ENCODE data around the gene FLNB.
A peak's percentile ranks its signal among the peaks of the same experiment; 100 is the strongest.

The FLNB gene

GRCh38 chr3:58206406-58207011 is 198.3 kb downstream of the FLNB start:
- TF ChIP-seq CTCF (IDR thresholded peaks at IDR 0.05; ENCODE audit: extremely low read depth, insufficient read depth, missing control alignments): no peak
- in situ Hi-C loops (cut with MboI; ENCODE audit: low pct_unique_long_range_greater_than_20kb, low sequenced_read_pairs, unreplicated experiment): no loop called here
- DNase-seq (ENCODE audit: low spot score): no peak

DNA sequence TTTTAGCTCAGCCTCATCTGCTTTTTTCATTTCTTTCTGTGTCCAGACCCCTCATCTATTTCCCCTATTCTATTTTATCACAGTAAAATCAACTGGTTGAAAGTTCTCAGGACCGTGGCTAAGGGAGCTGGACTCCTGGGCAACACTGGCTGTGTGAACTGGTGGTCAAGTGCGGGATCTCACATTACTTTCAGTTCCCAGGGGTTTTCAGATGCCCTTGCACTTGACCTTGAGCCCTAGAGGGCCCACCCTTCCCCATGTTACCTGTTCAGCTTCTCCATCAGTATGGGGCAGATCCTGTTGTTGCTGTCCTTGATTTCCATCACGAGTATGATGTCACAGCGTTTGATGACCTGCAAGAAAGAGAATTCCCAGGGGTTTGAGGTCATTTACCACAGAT is 199.7 kb downstream of the FLNB start:
- no peak for TF ChIP-seq CTCF (IDR thresholded peaks at IDR 0.05; ENCODE audit: extremely low read depth, insufficient read depth, missing control alignments)
- no peak for DNase-seq (ENCODE audit: low spot score)
- in situ Hi-C loops (cut with MboI; ENCODE audit: low pct_unique_long_range_greater_than_20kb, low sequenced_read_pairs, unreplicated experiment): no loop called here

DNA sequence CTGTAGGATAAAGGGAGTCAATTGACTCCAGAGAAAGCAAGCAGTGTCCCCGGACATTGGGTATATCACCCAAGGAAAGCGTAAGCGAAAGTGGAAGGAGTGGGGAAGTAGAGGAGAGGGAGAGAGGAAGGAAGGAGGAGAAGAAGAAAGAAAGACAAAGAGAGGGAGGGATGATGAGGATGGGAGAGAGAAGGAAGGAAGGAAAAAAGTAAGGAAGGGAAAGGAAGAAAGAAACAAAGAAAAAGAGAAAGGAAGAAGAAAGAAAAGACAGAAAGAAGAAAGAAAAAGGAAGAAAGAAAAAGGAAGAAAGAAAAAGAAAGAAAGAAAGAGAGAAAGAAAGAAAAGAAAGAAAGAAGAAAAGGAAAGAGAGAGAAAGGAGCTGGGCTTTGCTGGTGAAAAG is 201.7 kb downstream of the FLNB start:
- TF ChIP-seq CTCF (IDR thresholded peaks at IDR 0.05; ENCODE audit: extremely low read depth, insufficient read depth, missing control alignments): no peak
- no peak for DNase-seq (ENCODE audit: low spot score)
- in situ Hi-C loops (cut with MboI; ENCODE audit: low pct_unique_long_range_greater_than_20kb, low sequenced_read_pairs, unreplicated experiment): no loop called here

- in situ Hi-C loops (cut with MboI; ENCODE audit: low pct_unique_long_range_greater_than_20kb, low sequenced_read_pairs, unreplicated experiment): no loop called here
- no peak for TF ChIP-seq CTCF (IDR thresholded peaks at IDR 0.05; ENCODE audit: extremely low read depth, insufficient read depth, missing control alignments)
- no peak for DNase-seq (ENCODE audit: low spot score)
Measured at GRCh38 chr3:58210761-58211460, 202.7 kb downstream of the FLNB start, which contains the start of gene DNASE1L3. Gene DNASE1L3 (minus strand): TSS chr3:58210972. CDS start chr3:58210906, 66 bp downstream.

DNA sequence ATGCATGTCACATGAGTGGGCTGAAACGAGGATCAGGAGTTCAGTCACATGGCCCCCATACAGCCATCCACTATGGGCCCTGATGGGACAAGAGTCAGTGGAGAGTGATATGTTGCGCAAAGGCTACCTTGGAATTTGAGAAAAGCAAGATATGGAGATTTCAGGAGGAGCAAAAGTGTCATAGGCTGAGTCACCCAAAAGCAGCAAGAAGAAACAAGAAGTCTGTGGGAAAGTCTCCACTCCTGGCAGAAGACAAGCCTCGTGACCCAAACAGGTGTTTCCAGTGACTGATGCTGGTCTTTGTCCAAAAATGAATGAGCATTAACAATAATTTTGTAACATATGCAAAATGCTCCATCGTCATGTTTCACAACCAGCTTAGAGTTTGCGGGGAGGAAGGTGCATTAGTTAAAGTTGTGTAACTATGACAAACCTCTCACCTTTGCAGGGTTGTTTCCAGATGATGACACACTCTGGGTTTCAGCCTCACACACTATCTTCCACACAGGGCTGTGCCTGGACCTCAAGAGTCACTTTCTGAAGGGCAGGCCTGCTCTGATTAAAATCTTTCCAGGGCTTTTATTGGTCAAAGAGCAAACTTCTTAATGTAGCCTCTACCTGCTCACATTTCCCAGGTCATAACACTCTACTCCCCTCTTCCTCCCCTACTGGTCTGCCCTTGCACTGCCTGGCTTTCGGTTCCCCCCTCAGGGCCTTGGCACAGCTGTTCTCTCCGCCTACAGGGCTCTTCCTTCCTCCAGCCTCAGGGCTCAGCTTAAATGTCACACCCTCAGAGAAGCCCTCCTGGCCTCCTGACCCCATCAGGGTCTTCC is 206.5 kb downstream of the FLNB start:
- in situ Hi-C loops (cut with MboI; ENCODE audit: low pct_unique_long_range_greater_than_20kb, low sequenced_read_pairs, unreplicated experiment): no loop called here
- peak; percentile 67 for DNase-seq (ENCODE audit: low spot score)
- TF ChIP-seq CTCF (IDR thresholded peaks at IDR 0.05; ENCODE audit: extremely low read depth, insufficient read depth, missing control alignments): peak; percentile 29

- in situ Hi-C loops (cut with MboI; ENCODE audit: low pct_unique_long_range_greater_than_20kb, low sequenced_read_pairs, unreplicated experiment): no loop called here
- TF ChIP-seq CTCF (IDR thresholded peaks at IDR 0.05; ENCODE audit: extremely low read depth, insufficient read depth, missing control alignments): no peak
- DNase-seq (ENCODE audit: low spot score): no peak
Measured at GRCh38 chr3:58215317-58216025, 207.2 kb downstream of the FLNB start.
